ENCODE data around the gene SFT2D3. TPM values are rescaled to one million over a fixed set of nuclear protein-coding genes. Genes with fewer than 3 reads are reported as not detected.

Gene SFT2D3
- total RNA-seq, 1 donor from 2014 or later, result 5.0 TPM

DNA sequence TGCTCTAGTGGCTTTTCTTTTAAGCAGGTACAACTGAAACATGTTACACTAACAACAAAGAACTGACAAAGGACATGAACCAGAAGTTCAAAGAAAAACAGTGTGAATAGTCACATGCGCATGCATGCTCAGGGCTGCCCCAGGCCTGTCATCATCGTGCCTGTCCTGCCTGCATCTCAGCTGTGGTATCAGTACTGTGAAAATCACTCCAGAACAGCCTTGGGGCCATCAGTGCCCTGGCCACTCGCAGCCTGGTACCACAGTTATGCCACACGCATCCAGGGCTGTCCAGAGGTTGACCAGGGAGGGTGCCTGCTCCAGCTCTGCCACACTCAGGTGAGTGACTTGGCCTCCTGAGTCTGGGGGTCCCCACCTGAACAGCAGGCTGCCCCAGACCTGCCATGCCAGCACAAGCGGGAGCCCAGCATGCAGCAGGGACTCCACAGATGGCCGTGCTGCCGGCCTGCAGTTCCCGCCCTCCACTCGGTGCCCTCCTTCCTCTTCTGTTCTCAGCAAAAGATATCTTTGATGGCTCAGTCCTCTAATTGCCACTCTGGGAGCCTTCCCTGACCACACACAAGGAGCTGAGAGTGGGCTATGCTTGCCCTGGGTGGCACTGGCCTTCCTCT, 38.2 kb upstream of the SFT2D3 start:
- DNase-seq (ENCODE audit: low read depth) (no peak), FAIRE-seq (no peak)
- peaks cover 16% of the 10 kb centered on the region for H3K27me3 ChIP-seq (ENCODE audit: control insufficient read depth, insufficient read depth, low read length)
- H3K4me3 ChIP-seq (ENCODE audit: low read depth, low read length), result no peak overlapping the region
- no peaks in the 10 kb centered on the region for H3K36me3 ChIP-seq (ENCODE audit: control insufficient read depth, insufficient read depth, low read length)
- TF ChIP-seq, protein P1, sequence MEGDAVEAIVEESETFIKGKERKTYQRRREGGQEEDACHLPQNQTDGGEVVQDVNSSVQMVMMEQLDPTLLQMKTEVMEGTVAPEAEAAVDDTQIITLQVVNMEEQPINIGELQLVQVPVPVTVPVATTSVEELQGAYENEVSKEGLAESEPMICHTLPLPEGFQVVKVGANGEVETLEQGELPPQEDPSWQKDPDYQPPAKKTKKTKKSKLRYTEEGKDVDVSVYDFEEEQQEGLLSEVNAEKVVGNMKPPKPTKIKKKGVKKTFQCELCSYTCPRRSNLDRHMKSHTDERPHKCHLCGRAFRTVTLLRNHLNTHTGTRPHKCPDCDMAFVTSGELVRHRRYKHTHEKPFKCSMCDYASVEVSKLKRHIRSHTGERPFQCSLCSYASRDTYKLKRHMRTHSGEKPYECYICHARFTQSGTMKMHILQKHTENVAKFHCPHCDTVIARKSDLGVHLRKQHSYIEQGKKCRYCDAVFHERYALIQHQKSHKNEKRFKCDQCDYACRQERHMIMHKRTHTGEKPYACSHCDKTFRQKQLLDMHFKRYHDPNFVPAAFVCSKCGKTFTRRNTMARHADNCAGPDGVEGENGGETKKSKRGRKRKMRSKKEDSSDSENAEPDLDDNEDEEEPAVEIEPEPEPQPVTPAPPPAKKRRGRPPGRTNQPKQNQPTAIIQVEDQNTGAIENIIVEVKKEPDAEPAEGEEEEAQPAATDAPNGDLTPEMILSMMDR (IDR thresholded peaks at IDR 0.05; ENCODE audit: insufficient read depth, low read length, severe bottlenecking), result no peak

DNA sequence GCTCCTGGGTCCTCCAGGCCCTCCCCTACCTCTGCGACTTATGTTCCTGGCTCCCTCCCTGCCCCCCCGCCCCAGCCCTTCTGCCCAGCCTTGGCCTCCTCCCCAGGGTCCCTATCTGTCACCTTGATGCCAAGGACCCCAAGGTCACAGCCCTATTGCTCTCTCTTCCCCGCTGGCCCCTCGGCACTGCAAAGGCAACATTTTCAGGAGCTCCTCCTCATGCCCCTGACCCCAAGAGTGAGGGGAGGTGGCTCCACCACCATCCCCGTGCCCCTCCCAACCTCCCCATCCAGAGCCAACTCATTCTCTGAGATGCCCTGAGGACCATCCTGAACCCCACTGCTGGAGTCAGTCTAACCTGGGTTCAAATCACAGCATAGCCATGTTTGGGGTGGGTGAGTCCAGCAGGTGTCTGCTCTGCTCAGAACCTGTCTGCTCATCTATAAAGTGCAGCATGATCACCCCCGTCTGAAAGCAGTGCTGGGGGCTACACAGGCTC, 37.7 kb upstream of the SFT2D3 start:
- Histone ChIP-seq H3K36me3 (ENCODE audit: control insufficient read depth, insufficient read depth, low read length) (no peaks in the 10 kb centered on the region), H3K4me3 (ENCODE audit: low read depth, low read length) (no peak overlapping the region), H3K27me3 (ENCODE audit: control insufficient read depth, insufficient read depth, low read length) (peaks cover 16% of the 10 kb centered on the region)
- no peak for FAIRE-seq
- no peak for DNase-seq (ENCODE audit: low read depth)
- TF ChIP-seq, protein P1 (IDR thresholded peaks at IDR 0.05; ENCODE audit: insufficient read depth, low read length, severe bottlenecking), result no peak

DNA sequence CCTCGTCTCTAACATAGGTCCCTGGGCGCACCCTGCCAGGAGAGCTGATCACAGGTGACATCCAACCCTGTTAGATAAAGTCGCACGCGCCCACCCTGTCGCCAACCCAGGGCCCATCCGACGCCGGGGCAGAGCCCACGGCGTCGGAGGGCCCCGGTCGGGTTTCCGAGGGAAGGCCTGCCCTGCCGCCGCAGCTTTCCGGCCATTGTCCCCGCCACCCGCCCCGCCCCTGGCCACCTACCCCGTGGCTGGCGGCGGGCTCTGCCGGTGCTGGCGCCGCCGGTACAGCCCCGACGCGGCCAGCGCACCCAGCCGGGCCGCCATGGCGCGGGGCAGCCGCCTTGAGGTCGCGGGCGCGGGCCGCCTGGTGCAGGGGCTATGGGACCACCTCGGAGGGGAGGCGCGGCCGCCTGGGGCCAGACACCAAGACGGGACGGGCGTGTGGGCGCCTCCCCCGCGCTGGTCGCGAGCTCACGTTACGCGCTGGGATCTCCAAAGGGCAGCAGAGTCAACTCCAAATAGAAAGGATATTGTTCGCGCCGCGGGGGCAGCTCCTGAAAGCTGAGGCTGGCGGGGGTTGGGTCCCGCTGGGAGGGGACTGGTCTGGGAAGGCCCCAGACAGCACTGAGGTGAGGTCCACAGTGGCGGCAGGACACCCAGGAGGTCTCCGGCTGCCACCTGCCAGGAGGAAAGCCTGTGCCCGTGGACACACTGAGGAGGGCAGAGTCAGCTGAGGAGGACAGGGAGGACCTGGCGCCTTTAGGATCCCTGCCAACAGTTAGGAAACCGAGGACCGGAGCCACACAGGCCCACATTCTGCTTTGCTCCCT, 37.0 kb upstream of the SFT2D3 start:
- DNase-seq (ENCODE audit: low read depth), result no peak
- Histone ChIP-seq H3K4me3 (ENCODE audit: low read depth, low read length) (no peak overlapping the region), H3K27me3 (ENCODE audit: control insufficient read depth, insufficient read depth, low read length) (peaks cover 16% of the 10 kb centered on the region), H3K36me3 (ENCODE audit: control insufficient read depth, insufficient read depth, low read length) (no peaks in the 10 kb centered on the region)
- TF ChIP-seq, protein P1 (IDR thresholded peaks at IDR 0.05; ENCODE audit: insufficient read depth, low read length, severe bottlenecking), result no peak
- FAIRE-seq, result no peak

DNA sequence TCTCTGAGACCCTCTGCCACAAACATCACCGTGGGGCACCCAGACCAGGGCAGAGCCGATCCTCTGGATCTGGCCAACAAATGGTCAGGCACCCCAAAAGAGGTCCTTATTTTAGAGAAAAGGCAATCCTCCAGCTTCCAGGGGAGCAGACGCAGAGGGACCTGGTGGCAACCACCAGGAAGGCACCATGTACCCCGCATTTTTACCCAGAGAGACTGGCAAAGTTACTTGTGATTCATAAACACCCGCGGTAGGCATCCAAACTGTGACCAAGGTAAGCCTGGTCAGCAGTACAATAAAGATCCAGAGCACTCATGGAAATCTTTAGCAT, 36.4 kb upstream of the SFT2D3 start:
- DNase-seq (ENCODE audit: low read depth), result no peak
- H3K36me3 ChIP-seq (ENCODE audit: control insufficient read depth, insufficient read depth, low read length), result no peaks in the 10 kb centered on the region
- TF ChIP-seq, protein P1 (IDR thresholded peaks at IDR 0.05; ENCODE audit: insufficient read depth, low read length, severe bottlenecking), result no peak

DNA sequence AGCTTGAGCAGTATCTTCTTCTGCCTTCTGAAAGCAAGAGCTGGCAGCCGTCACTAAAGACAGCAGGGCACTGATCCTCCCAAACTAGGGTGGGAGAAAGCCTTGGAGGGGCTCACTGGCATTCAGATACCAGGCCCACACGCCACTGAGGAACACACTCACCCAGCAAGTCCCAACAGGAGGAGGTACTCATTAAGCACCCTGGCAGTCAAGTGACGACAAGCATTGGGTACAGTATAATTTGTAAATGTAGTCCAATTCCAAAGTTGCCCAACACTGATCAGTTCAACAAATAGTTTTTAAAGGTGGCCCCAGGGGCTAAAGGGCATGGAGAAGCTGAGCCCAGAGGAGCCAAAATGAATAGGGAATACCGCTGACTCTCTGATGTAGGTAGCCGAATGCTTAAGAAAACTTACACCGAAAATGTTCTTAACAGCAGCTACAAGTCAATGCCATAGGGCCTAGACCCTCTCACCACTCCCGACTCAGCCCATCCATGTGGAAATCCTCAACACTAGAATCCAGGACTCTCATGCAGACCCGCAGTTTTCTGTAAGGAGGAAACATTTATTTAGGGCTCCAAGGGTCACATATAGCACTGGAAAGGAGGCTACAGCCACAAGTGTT, 35.9 kb upstream of the SFT2D3 start:
- Histone ChIP-seq H3K4me3 (ENCODE audit: low read depth, low read length) (no peak overlapping the region), H3K27me3 (ENCODE audit: control insufficient read depth, insufficient read depth, low read length) (peaks cover 16% of the 10 kb centered on the region), H3K36me3 (ENCODE audit: control insufficient read depth, insufficient read depth, low read length) (no peaks in the 10 kb centered on the region)
- FAIRE-seq (no peak), DNase-seq (ENCODE audit: low read depth) (peak; percentile 44)
- TF ChIP-seq, protein P1 (IDR thresholded peaks at IDR 0.05; ENCODE audit: insufficient read depth, low read length, severe bottlenecking), result no peak

More for the DNA sequence above, 36.4 kb upstream of the SFT2D3 start:
- peak; percentile 64 for FAIRE-seq
- no peak overlapping the region for H3K4me3 ChIP-seq (ENCODE audit: low read depth, low read length)
- peaks cover 16% of the 10 kb centered on the region for H3K27me3 ChIP-seq (ENCODE audit: control insufficient read depth, insufficient read depth, low read length)

Data from bronchial epithelial cell (primary cell).